SIG-M5 (cell line): Measurements from ENCODE around the gene ZNF281.
"Not testable (repeated sequence)": the region's sequence is repeated elsewhere in the genome, so short reads cannot be mapped to it uniquely, and the experiment has no call there.

Source experiments
- DNase-seq: peaks from one replicate; lab custom pipeline; 2025; lab: John Stamatoyannopoulos, UW

The ZNF281 gene

GRCh38 chr1:200364091-200364759 is 45.6 kb downstream of the ZNF281 start:
- no peak for DNase-seq

DNA sequence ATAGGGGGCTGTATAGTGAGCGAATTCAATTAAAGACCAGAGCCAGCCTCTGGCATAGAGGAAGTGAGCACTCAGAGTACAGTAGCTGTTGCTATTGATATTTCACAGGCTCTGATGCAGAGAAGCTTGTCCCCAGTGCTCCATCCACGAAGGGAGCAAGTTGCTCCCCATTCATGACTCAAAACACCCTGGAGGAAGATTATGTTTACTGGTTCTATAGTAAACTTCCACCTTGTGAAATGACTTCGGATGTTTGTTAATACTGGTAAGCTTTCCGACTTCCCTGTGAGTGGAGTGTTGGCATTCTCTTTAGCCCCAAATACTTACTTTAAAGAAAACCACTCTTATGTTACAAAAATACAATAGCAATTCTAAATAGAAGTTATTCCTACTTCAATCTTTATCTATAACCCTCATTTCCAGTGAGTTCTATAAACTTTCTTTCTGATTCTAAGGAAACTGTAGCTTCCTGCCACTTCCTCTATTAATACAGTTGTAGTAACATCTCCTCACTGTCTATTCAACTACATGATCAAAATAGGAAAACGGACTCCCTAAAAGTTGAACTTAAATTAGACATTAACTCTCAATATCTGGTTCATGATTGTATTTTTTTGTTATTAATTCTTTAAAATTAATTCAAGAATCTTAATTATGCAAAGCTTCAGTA is 46.4 kb downstream of the ZNF281 start:
- DNase-seq, result no peak

DNA sequence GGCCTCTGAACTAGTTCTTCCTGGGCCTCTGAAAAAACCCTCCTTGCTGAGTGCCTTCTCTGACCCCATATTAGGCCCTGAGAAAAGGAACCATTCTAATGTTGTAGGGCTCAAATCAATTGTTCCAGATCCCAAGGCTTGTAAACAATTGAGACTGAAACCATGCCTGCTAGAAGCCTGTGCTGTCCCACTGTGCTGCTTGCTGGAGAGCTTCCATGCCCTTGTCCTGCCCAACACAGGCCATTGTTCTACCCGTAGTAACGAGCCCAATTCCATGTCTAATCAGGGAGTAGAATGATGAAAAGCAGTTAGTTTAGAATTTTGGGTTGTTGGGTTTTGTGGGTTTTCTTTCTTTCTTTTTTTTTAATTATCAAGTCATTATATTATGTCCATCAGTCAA is 47.4 kb downstream of the ZNF281 start:
- DNase-seq, result no peak

DNA sequence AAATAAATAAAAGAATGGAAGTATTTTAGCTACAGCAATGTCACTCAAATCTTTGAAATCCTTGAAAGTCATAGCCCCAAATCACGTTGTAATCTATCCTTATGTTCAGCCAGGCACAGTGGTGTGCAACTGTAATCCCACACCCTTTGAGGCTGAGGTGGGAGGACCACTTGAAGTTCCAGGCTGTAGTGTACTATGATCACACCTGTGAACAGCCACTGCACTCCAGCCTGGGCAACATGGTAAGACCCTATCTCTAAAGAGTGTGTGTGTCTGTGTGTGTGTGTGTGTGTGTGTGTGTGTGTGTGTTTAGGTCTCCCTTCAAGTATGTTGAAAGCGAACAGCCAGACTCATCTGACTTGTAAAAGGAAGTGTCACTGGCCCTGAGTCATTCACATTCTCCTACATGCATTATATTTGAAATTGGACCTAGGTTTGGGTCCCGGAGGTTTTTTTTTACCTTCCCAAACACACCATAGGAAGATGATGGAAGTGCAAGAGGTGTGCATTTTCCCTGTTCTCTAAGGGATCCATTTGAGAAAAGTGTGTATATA is 50.1 kb downstream of the ZNF281 start:
- no peak for DNase-seq

DNA sequence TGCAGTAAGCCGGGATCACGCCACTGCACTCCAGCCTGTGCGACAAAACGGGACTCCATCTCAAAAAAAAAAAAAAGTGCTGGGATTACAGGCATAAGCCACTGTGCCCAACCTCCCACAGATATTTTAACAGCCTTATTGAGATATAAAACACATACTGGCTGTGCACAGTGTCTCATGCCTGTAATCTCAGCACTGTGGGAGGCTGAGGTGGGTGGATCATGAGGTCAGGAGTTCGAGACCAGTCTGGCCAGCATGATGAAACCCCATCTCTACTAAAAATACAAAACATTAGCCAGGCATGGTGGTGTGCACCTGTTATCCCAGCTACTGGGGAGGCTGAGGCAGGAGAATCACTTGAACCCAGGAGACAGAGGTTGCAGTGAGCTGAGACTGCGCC is 51.9 kb downstream of the ZNF281 start:
- DNase-seq, result not testable (repeated sequence)

DNA sequence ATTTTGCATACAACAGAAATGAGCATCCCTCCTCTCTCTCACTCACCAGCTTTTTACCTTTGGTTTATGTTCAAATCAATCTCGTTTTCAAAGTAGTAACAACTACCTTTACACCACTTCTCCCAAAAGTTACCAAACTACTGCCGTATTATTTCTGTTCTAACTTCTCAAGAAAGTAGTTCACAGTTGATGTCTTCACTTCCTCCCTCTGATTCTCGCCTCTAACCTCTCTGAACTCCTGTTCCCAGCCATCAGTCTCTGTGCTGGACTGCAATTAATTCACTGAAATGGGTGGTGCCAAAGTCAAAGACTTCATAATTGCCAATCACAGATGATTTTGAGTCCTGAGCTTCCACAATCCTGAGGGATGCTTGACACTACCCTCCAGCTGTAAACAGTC is 54.0 kb downstream of the ZNF281 start:
- DNase-seq, result no peak
